Uterus (tissue), 4 donors: ENCODE results near the gene NOXO1. TPM values are rescaled to one million over a fixed set of nuclear protein-coding genes. Genes with fewer than 3 reads are reported as not detected.

Source experiments
- DNase-seq, 2 donors: peaks; one replicate each; pipeline ENCODE4 v3.0.0-alpha.2; 2019 to 2020
- H3K27ac ChIP-seq, 2 donors: fragments of 200-600 bp; sonication (generic); 1 replicate in 1 of 2; 2 replicates in 1 of 2; pipeline ENCODE4 v1.5.1; 2016 to 2018
- H3K27me3 ChIP-seq, 2 donors: fragments of 200-600 bp; sonication (generic); one replicate each; pipeline ENCODE4 v1.5.1; 2018 to 2019; ENCODE audit warnings: control low read depth in 1 of 2
- H3K36me3 ChIP-seq, 2 donors: fragments of 200-600 bp; sonication (generic); one replicate each; pipeline ENCODE4 v1.5.1; 2019; ENCODE audit warnings: control low read depth in 1 of 2
- H3K4me1 ChIP-seq, 2 donors: fragments of 200-600 bp; sonication (generic); one replicate each; pipeline ENCODE4 v1.5.1; 2018 to 2019; ENCODE audit warnings: control low read depth in 1 of 2
- H3K4me3 ChIP-seq, 2 donors: fragments of 200-600 bp; sonication (generic); 1 replicate in 1 of 2; 2 replicates in 1 of 2; pipeline ENCODE4 v1.5.1; 2018 to 2019; ENCODE audit warnings: mild to moderate bottlenecking in 1 of 2
- H3K9me3 ChIP-seq, 2 donors: fragments of 200-600 bp; sonication (generic); one replicate each; pipeline ENCODE4 v1.5.1; 2019; ENCODE audit warnings: control low read depth in 1 of 2
- CTCF ChIP-seq, 4 experiments: fragments of 200-600 bp in 2 of 4; fragments of 450-650 bp in 2 of 4; sonication (generic) in 2 of 4; IDR thresholded peaks; one replicate each; pipeline ENCODE4 v1.5.1; 2016 to 2019; ENCODE audit warnings: antibody characterized with exemption in 4 of 4, mild to moderate bottlenecking in 2 of 4, moderate library complexity in 1 of 4
- POLR2A ChIP-seq, 2 donors: fragments of 450-650 bp; IDR thresholded peaks; one replicate each; pipeline ENCODE4 v1.6.1; 2016; ENCODE audit warnings: antibody characterized with exemption in 2 of 2, mild to moderate bottlenecking in 1 of 2, moderate library complexity in 1 of 2
- intact Hi-C: fragments of 100-400 bp; cut with DNase I; formaldehyde crosslinking; loops from one replicate; pipeline ENCODE4 v1.15.1; 2023; ENCODE audit warnings: low total_unique reads
- total RNA-seq, 4 donors: library from RNA; depleted of rRNA in 3 of 4; stranded (reverse); fragments of >200 nt in 3 of 4; gene quantifications; one replicate each; pipeline versions ENCODE4 v1.1.0 to v1.2.4, GENCODE V29; 2014 to 2023
- donor health status: DM: yes; HTN: yes; CAD: no.

NOXO1 gene
- total RNA-seq, 4 donors from 2014 or later: 1.0 TPM; not detected in 3

GRCh38 chr16:1953734-1954133 lies 27.5 kb downstream of the NOXO1 start:
- Histone ChIP-seq H3K4me3 (no peak overlapping the region), H3K4me1 (no peaks in the 10 kb centered on the region), H3K9me3 (no peaks in the 10 kb centered on the region), H3K27ac (no peak overlapping the region), H3K27me3 (no peaks in the 10 kb centered on the region), H3K36me3 (no peaks in the 10 kb centered on the region)
- DNase-seq: no peak
- TF ChIP-seq CTCF (IDR thresholded peaks at IDR 0.05) (no peak), POLR2A (IDR thresholded peaks at IDR 0.05) (no peak)
- intact Hi-C loops: no loop called here

- H3K36me3 ChIP-seq: no peaks in the 10 kb centered on the region
- TF ChIP-seq CTCF (IDR thresholded peaks at IDR 0.05) (no peak), POLR2A (IDR thresholded peaks at IDR 0.05) (no peak)
- no peaks in the 10 kb centered on the region for H3K9me3 ChIP-seq
- intact Hi-C loops: no loop called here
- no peaks in the 10 kb centered on the region for H3K27me3 ChIP-seq
- H3K4me1 ChIP-seq: no peaks in the 10 kb centered on the region
- DNase-seq: no peak
- H3K4me3 ChIP-seq: no peak overlapping the region
- H3K27ac ChIP-seq: no peak overlapping the region
These were observed 30.7 kb downstream of the NOXO1 start for GRCh38 chr16:1950559-1950958.

GRCh38 chr16:1950047-1950446 lies 31.2 kb downstream of the NOXO1 start:
- no peak for DNase-seq
- no peaks in the 10 kb centered on the region for H3K9me3 ChIP-seq
- H3K27me3 ChIP-seq: no peaks in the 10 kb centered on the region
- H3K36me3 ChIP-seq: no peaks in the 10 kb centered on the region
- intact Hi-C loops: no loop called here
- H3K4me3 ChIP-seq: no peak overlapping the region
- H3K27ac ChIP-seq: no peak overlapping the region
- TF ChIP-seq POLR2A (IDR thresholded peaks at IDR 0.05) (no peak), CTCF (IDR thresholded peaks at IDR 0.05) (no peak)
- H3K4me1 ChIP-seq: no peaks in the 10 kb centered on the region

DNA sequence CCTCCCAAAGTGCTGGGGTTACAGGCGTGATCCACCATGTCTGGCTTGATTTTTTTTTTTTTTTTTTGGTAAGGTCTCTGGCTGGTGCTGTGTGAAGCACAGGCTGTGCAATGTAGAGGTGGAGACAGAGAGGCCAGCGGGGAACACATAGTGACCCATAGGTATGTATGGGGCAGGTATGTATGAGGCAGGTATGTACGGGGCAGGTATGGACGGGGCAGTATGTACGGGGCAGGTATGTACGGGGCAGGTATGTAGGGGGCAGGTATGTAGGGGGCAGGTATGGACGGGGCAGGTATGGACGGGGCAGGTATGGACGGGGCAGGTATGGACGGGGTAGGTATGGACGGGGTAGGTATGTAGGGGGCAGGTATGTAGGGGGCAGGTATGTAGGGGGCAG lies 31.8 kb downstream of the NOXO1 start:
- no peaks in the 10 kb centered on the region for H3K27me3 ChIP-seq
- DNase-seq: no peak
- no peaks in the 10 kb centered on the region for H3K36me3 ChIP-seq
- no peaks in the 10 kb centered on the region for H3K9me3 ChIP-seq
- H3K4me3 ChIP-seq: no peak overlapping the region
- intact Hi-C loops: no loop called here
- TF ChIP-seq CTCF (IDR thresholded peaks at IDR 0.05): no peak
- TF ChIP-seq POLR2A (IDR thresholded peaks at IDR 0.05): no peak
- H3K4me1 ChIP-seq: no peaks in the 10 kb centered on the region
- no peak overlapping the region for H3K27ac ChIP-seq

- Histone ChIP-seq H3K4me3 (no peak overlapping the region), H3K9me3 (no peaks in the 10 kb centered on the region), H3K4me1 (no peaks in the 10 kb centered on the region), H3K27me3 (no peaks in the 10 kb centered on the region), H3K27ac (no peak overlapping the region), H3K36me3 (no peaks in the 10 kb centered on the region)
- intact Hi-C loops: no loop called here
- no peak for TF ChIP-seq POLR2A (IDR thresholded peaks at IDR 0.05)
- TF ChIP-seq CTCF (IDR thresholded peaks at IDR 0.05): no peak
- no peak for DNase-seq
These were observed 33.9 kb downstream of the NOXO1 start for GRCh38 chr16:1947369-1947670.
